Stimulated activated CD8-positive, alpha-beta memory T cell treated with anti-CD3 and anti-CD28 coated beads, Interleukin-7, amount 100 ng/mL, for 48 hours (primary cell): ENCODE results near the gene ZNF8.
"Not testable (repeated sequence)": the region's sequence is repeated elsewhere in the genome, so short reads cannot be mapped to it uniquely, and the experiment has no call there.

Source experiments
- DNase-seq, 2 donors: peaks; one replicate each; pipeline ENCODE4 v3.0.0-alpha.2; 2020; ENCODE audit warnings: low read depth in 1 of 2; ENCODE audit errors: extremely low read depth in 1 of 2

The ZNF8 gene

DNA sequence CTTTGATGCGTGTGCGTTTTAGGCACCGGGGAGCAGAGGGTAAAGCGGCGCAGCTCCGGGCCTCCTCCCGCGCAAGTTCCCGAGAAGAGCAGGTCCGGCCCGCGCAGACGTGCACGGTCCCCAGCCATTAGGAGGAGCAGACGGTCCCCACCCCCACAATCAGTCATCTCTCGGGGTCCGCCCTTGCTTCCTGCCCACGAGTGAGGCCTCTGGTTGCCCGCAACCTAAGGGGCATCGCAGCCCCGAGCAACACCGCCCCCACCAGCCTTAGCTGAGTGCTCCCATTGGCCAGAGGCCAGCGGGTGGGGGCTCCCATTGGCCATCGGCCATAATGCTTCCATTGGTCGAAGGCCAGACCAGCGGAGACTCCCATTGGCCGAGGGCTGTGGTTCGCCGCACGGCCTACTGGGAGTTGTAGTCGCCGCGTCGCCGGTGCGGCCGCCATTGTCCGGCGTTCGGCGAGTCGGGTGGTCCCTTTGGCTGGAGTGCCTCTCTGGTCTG, at the start of gene ZNF8:
Gene ZNF8, plus strand, starts transcription at position 415 of the 501 bp plus-strand sequence. CDS start 127 bp downstream, outside the sequence.
- DNase-seq, result peak; percentile 96 to 99

DNA sequence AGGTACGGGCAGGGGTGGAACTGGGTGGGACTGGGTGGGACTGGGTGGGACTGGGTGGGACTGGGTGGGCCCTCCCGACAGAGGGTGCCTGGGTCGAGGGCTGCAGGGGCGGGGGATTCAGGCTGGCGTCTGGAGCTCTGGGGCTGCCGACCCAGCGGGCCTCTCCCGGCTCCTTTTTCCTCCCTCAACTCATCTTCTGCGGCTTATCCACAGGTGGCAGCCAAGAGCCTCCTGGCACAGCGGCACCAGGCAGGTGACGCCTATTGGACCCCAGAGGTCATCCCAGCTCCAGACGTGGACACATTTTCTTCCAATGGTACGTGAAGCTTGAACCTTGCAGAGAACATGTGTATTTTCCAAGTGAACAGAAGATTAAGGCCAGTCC, 49.5 kb upstream of the ZNF8 start:
- DNase-seq, result peak in 1 of 2 donors; percentile 7

- DNase-seq, result no peak
Measured at GRCh38 chr19:58237324-58237723, 41.4 kb upstream of the ZNF8 start.

GRCh38 chr19:58243351-58243750, 35.4 kb upstream of the ZNF8 start:
- no peak for DNase-seq

- DNase-seq, result no peak
Measured at GRCh38 chr19:58248886-58249285, 29.9 kb upstream of the ZNF8 start.

DNA sequence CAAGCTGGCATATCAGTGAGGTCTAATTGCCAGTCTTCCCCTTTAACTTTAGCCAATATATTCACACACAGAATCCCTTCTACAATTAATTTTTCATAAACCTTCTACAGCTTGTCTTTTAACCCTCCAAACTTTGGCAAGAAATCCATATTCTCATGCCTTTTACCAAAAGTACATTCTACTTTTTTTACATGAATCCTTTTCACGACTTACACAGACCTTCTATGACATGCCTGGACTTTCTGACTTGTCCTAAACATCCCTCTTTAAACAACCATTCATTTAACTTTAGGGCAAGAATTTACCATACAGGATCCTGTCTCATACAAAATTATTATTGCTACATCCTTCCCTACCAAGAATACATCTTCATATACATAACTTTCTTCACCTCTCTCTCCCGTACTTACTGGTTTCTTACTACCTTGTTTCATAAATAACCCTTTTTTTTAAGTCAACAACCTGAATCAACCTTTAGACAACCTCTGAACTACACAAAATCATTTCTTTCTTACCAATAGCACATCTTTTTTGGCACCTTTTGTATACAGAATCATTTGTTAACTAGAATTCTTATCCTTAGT, 26.6 kb upstream of the ZNF8 start:
- no peak for DNase-seq

DNA sequence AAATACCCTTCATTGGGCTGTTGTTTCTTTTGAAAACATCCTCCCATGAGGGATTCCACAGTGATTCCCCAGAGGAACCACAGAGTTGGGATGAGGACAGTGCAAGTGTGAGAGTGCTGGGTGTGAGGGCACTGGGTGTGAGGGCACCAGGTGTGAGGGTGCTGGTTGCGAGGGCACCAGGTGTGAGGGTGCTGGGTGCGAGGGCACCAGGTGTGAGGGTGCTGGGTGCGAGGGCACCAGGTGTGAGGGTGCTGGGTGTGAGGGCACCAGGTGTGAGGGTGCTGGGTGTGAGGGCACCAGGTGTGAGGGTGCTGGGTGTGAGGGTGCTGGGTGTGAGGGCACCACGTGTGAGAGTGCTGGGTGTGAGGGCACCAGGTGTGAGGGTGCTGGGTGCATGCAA, 20.5 kb upstream of the ZNF8 start:
- DNase-seq, result not testable (repeated sequence)

DNA sequence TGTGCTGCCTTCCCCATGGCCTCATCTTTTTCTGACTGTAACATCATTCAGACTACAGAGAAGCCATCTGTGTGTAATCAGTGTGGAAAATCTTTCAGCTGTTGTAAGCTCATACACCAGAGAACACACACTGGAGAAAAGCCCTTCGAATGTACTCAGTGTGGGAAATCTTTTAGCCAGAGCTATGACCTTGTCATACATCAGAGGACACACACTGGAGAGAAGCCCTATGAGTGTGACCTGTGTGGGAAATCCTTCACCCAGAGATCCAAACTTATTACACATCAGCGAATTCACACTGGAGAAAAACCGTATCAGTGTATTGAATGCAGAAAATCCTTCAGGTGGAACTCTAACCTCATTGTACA, 17.2 kb upstream of the ZNF8 start:
- DNase-seq, result no peak

DNA sequence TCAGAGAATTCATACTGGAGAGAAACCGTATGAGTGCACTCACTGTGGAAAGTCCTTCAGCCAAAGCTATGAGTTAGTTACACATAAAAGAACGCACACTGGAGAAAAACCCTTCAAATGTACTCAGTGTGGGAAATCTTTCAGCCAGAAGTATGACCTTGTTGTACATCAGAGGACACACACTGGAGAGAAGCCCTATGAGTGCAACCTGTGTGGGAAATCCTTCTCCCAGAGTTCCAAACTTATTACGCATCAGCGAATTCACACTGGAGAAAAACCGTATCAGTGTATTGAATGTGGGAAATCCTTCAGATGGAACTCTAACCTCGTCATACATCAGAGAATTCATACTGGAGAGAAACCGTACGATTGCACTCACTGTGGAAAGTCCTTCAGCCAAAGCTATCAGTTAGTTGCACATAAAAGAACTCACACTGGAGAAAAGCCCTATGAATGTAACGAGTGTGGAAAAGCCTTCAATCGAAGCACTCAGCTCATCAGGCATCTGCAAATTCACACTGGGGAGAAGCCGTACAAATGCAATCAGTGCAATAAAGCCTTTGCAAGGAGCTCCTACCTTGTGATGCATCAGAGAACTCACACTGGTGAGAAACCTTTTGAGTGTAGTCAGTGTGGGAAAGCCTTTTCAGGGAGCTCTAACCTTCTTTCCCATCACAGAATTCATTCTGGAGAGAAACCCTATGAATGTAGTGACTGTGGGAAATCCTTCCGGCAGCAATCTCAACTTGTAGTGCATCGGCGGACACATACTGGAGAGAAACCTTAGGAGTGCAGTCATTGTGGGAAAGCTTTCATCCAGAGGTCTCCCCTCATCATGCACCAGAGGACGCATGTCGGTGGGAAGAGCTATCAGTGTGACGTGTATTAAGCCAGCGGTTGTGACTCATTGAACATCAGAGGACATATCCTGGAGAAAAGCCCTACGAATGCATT, 16.5 kb upstream of the ZNF8 start:
- no peak for DNase-seq

DNA sequence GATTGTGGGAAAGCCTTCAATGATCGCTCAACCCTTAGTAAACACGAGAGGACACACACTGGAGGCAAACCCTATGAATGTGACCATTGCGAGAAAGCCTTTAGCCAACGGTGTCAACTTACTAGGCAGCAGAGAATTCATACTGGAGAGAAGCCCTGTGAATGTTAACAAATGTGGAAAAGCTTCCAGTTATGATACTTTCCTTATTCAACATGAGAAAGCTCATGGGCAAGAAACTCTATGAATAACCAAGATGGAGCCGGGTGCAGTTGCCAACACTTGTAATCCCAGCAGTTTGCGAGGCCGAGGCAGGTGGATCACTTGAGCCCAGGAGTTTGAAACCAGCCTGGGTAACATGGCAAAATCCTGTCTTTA, 15.8 kb upstream of the ZNF8 start:
- no peak for DNase-seq

GRCh38 chr19:58265100-58265499, 13.7 kb upstream of the ZNF8 start:
- no peak for DNase-seq

DNA sequence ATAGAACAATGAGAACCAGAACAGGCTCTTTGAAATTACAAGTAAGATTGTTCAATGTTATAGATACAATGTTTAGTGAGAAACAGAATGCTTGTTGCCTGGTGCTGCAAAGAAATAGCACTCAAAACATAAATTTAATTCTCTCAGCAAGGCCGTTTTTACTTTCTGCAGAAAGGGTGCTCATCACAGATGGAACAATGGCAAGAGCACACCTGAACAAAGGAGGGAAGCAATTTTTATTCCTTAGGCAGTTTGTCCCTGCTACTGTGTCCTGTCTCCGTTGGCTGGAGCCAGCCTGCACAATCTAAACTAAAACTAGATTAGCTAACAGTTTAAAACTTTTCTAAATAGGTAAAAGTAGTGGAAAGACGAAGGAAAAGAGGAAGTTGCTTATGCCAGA, 10.4 kb upstream of the ZNF8 start:
- DNase-seq, result no peak

DNA sequence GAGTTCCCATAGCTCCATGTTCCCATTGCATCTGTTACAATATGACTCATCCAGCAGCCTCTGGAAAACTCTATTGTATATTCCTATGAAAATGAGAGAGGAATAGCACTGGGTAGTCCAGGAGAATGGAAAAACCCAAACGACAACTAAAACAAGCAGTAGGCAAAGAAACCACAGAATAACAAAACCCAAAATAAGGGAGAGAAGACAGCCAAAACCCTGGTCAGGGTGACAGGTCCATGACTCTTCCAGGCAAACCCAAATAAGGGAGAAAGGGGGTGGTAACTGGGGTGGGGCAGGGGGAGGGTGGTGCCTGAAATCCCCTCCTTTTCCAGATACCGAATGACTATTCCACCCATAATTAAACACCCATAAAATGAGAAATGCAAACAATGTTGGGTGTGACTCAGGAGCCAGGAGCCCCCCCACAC, 4.0 kb upstream of the ZNF8 start:
- DNase-seq, result no peak

- no peak for DNase-seq
Measured at GRCh38 chr19:58275564-58275963, 3.2 kb upstream of the ZNF8 start.

DNA sequence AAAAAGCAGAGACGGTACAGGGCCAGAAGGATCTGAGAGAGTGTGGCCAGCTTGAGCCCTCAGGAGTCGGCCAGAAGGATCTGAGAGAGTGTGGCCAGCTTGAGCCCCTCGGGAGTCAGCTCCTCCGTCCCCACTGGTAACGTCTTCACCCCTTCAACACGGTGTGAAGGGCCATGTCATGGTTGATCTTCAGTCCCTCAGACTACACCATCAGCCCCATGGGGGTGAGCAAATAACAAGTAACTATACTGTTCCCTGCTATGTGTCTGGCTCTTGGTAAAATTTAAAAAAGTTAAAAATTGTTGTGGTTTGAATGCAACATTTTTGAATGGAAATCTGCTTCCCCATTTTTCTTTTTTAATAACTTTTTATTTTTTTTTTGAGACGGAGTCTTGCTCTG, 1.6 kb upstream of the ZNF8 start:
- DNase-seq, result no peak

DNA sequence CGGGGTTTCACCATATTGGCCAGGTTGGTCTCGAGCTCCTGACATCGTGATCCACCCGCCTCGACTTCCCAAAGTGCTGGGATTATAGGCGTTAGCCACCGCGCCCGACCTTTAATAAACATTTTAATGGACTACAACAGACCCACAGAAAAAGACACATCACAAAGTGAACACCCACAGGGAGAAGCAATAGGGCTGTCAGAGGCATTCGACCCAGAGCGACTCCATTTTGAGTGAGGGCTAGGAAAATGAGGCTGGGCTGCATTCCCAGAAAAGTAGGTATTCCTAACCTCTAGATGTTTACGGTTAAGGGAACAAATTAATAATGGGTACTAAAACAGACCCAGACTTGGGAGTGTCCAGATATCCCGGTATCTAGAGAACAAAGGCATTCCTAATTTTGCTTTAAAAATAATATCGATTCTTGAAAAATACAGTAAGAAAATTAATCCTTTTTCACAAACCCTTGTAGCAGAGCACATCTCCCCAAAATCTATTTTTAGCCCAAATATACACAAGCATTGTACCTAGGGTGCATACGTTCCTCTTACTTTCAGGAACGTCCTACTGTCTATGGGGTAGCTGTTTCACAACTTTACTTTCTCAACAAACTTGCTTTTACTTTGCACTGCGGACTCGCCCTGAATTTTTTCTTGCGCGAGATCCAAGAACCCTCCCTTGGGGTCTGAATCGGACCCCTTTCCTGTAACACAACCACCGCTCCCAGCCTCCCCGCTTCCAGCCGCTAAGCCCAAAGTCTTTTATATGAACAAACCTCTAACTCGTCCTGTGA, 811 bp upstream of the ZNF8 start:
- no peak for DNase-seq

DNA sequence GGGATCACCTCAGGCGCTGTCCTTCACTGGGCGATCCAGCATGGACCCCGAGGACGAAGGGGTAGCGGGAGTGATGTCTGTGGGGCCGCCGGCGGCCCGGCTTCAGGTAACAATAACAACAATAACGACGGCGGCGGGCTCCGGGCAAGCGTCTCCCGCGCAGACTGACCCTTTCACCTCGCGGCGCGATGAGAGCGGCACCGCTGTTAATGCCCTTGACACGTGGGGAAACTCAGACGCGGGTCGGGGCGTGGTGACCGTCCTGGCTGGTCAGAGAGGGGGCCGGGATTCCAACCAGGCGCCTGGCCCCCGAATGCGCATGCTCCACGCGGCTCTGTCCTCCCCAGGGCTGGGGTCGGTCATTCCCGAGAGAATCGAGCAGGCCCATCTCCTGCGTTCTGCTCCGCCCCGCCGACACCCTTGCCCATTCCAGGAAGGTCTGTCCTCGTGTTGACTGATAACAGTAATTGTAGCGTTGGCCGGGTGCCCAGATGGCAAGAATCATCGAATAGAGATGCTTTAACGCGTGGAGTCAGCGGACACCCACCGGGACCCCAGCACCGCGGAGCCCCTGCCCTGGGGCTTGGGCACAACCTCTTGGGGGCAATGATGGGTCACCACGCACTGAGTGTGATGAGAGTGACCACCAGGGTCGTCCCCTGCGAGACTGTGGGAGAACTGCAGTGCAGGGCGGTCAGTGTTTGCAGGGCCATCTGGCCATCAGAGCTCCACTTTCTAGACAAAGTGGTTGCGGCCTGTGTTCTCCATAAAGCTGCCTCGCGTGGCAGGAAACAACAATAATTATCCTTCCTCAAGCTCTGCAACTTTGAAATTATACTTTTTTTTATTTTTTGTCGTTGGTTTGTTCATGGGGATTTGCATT, 528 bp downstream of the ZNF8 start:
- DNase-seq, result peak; percentile 24 to 26

GRCh38 chr19:58279925-58280316, 1.2 kb downstream of the ZNF8 start:
- no peak for DNase-seq

DNA sequence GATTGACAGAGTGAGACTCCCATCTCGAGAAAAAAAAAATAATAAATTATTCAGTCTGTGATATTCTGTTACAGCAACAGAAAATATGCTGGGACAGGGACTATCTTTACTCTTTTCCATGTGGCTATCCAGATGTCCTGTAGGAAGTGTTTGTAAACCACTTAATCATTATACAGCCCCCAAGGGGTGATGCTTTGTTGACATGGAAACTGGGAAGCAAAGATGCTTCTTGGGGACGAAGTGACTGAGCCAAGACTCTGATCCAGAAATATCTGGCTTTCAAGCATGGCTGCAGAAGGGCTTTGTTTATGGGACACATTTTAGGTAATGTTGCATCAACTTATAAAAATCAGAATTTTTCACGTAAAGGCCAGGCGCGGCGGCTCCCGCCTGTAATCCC, 5.4 kb downstream of the ZNF8 start:
- DNase-seq, result no peak

DNA sequence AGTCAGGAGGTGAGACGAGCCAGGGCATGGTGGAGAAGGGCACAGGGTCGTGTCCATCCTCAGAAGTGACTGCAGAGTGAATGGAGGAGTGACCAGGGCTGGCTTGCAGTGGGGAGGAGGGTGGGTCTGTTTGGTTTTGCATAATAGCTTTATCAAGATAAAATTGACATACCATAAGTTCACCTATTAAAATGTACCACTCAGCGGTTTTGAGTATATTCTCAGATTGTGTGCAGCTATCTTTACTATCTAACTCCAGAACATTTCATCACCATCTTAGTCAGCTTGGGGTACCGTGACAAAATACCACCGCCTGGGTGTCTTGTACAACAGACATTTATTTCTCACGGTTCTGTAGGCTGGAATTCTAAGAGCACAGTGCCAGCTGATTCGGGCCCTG, 13.2 kb downstream of the ZNF8 start:
- DNase-seq, result no peak
